HG03064 (cell line): ENCODE results near the gene RNF144A.

Experiments used
- ATAC-seq: cut with Tn5 transposase; IDR thresholded peaks from one replicate; pipeline ENCODE4 v1.9.1; 2021; ENCODE audit warnings: low read depth; ENCODE audit not compliant: unreplicated experiment

The RNF144A gene

DNA sequence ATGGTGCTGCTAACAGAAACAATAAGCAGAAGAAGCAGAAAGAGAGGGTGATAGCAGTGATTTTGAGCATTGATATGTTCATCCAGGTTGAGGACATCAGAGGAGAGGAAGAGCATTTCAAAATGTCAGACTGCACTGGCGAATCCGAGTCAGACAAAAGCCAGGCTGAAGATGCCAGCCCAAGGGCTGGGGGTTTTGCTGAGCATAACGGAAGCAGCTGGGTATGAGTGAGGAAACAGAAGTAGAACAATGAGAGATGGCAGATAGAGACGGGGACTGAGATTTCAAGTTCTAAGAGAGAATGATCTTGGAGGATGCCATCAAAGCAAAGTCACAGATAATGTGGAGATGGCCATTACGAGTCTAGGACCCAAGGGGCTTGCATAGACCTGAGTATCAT, 151.2 kb downstream of the RNF144A start:
- ATAC-seq = no peak

DNA sequence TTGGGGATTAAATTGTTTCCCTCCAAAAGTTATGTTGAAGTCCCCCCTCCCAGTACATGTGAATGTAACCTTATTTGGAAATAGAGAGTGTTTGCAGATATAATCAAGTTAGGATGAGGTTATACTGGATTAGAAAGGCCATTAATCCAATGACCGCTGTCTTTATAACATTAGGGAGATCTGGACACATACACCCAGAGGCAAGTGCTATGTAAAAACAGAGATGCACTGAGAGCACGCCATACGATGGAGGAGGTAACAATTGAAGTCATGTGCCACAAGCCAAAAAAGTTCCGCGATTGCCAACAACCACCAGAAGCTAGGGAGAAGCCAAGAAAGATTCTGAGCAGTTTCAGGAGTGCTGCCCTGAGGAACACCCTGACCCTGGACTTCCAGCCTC, 153.3 kb downstream of the RNF144A start:
- ATAC-seq = no peak

DNA sequence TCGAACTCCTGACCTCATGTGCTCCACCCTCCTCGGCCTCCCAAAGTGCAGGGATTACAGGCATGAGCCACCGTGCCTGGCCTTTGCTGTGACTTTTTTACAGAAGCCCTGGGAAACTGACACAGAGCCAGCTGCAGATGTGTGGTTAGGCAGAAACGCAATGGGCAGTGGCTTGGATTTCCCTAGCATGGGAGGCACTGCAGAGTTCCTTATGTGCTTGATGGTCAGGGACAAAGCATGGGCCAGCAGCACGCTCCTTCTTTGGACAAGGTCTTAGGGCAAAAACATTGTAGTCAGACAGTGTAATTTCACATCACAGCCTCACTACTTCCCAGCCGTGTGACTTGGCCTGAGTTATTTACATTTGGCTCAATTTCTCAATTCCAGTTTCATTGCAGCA, 153.9 kb downstream of the RNF144A start:
- ATAC-seq = no peak

GRCh38 chr2:7071916-7072556, 154.8 kb downstream of the RNF144A start:
- no peak for ATAC-seq

GRCh38 chr2:7073901-7074300, 156.7 kb downstream of the RNF144A start:
- no peak for ATAC-seq

- no peak for ATAC-seq
Observed at GRCh38 chr2:7075834-7076233, 158.6 kb downstream of the RNF144A start.

DNA sequence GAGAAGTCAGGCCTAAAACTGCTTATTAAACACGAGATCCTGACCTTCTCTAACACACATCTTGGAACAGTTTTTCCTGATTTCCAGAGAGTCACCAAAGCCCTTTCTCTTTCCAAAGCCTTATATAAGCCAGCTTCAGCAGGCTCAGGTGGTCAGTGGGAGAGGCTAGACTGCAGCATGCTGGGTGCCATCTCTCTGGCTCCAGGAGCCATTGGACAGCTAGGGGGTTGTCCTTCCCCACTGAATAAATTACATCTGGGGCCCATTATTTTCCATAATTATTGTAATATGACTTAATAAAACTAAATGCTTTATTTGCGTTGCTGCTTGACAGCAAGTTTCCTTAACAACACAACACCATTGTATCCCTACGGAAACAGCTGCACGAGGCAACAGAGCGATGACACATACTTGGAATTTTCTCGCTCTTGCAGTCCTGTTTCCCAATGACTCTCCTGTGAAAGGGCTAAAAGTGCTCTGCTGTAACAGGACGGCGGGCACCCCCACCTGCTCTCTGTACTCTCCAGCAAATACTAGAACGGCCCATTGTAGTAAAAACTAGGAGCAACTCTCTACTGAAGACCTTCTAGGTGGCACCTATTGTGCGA, 160.6 kb downstream of the RNF144A start:
- no peak for ATAC-seq

GRCh38 chr2:7083580-7084509, 166.6 kb downstream of the RNF144A start:
- no peak for ATAC-seq

- no peak for ATAC-seq
Observed at GRCh38 chr2:7084601-7085000, 167.4 kb downstream of the RNF144A start.

DNA sequence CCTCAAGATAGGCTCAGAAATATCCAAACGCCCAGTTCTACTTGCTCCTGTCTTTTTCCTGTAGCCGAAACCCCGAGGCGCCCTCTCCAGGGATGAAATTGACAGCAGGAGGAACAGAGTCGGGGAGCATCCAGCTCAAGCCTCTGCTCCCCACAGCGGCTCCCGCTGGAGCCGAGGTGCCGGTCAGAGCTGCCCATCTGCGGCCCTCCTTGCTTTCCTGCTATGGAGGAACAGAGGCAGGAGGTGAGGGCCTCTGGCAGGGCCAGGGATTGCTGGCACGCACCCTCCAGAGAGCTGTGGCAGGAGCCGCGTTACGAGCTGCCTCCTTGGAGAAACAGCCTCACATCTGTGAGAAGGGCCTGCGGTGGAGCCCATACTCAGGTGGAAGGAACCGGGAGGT, 172.1 kb downstream of the RNF144A start:
- no peak for ATAC-seq

- no peak for ATAC-seq
Observed at GRCh38 chr2:7089898-7090510, 172.8 kb downstream of the RNF144A start.

- ATAC-seq = no peak
Observed at GRCh38 chr2:7093376-7093775, 176.2 kb downstream of the RNF144A start.
